GM20000 (cell line): Measurements from ENCODE around the gene SLC6A6.
A peak's percentile ranks its signal among the peaks of the same experiment; 100 is the strongest.

Source experiments
- DNase-seq: peaks from one replicate; pipeline ENCODE4 v3.0.0; 2012; ENCODE audit warnings: low spot score
- CTCF ChIP-seq: IDR thresholded peaks from 2 replicates; pipeline ENCODE4 v1.5.1; 2012; ENCODE audit warnings: mild to moderate bottlenecking, control low read depth; ENCODE audit errors: extremely low read depth, missing control alignments

Gene SLC6A6

GRCh38 chr3:14467814-14468620, 65.6 kb downstream of the SLC6A6 start:
- DNase-seq = peak; percentile 80
- peak; percentile 73 for TF ChIP-seq CTCF

- no peak for TF ChIP-seq CTCF
- no peak for DNase-seq
Measured at GRCh38 chr3:14468621-14468981, 66.2 kb downstream of the SLC6A6 start.

GRCh38 chr3:14470461-14470860, 68.1 kb downstream of the SLC6A6 start:
- DNase-seq = no peak
- no peak for TF ChIP-seq CTCF

DNA sequence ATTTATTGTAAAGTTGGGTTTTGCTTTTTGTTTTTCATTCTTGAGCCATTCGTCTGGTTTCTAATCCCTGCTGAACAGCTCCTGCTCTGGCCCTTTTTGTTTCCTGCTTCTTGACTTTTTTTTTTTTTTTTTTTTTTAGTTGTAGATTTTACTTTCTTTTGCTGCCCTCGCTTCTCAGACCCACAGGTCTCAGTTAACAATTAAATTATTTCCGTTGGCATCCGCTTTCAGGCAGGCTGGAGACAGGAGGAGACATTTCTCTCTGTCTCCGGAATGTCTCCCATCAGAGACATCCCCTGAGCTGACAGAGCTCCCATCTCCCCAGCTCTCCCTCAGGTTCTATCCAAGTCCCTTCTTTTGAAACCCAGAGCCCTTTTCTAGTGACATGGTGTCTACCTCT, 68.6 kb downstream of the SLC6A6 start:
- TF ChIP-seq CTCF = no peak
- no peak for DNase-seq

DNA sequence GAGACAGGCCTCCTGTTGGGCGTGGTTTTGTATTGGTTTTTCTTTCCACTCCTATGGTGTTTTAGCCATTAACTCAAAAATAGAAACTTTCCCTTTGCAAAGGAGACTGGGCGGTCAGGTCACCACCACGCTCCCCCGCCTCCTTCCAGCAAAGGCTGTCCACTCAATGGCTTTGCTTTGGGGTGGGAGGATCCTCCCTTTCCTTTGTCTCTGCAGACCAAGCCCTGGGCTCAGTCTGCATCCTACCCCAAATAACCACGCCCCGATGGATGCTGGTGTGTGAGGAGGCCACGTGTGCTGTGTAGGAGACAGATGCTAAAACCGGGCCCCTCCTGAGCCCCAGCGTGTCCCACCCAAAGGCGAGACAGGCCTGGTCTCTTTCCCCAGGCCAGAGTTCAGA, 69.3 kb downstream of the SLC6A6 start:
- DNase-seq = no peak
- TF ChIP-seq CTCF = no peak

GRCh38 chr3:14472471-14473351, 70.3 kb downstream of the SLC6A6 start:
- TF ChIP-seq CTCF = no peak
- DNase-seq = no peak

DNA sequence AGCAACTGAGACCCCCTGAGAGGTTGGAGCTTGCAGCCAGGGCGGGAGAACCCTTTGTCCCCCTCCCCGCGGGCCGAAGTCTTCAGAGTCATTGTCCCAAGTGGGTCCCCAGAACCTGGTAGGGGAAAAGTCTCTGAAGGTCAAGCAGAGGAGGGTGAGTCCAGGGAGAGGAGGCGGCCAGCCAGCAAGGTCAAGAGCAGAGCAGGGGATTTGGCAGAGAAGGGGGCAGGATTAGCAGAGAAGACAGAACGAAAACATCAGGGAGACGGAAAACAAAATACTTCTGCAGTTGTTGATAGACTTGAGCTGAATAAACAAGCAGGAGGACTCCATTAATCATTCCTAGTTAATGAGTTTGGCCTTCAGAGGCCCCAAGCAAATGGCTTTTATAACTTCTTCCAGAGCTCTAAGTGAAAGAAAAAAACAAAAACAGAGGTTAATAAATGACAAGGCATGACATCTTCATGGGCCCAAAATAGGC, 71.0 kb downstream of the SLC6A6 start:
- TF ChIP-seq CTCF = no peak
- DNase-seq = no peak
